SH-SY5Y (cell line): Measurements from ENCODE around the gene LIMA1.

ENCODE experiments used
- GATA2 ChIP-seq: IDR thresholded peaks from 2 replicates; pipeline ENCODE4 v1.6.1; 2011; ENCODE audit warnings: mild to moderate bottlenecking, low read depth, low read length
- GATA3 ChIP-seq: IDR thresholded peaks from 2 replicates; pipeline ENCODE4 v1.6.1; 2011; ENCODE audit warnings: low read depth, mild to moderate bottlenecking, low read length, moderate library complexity

Gene LIMA1

DNA sequence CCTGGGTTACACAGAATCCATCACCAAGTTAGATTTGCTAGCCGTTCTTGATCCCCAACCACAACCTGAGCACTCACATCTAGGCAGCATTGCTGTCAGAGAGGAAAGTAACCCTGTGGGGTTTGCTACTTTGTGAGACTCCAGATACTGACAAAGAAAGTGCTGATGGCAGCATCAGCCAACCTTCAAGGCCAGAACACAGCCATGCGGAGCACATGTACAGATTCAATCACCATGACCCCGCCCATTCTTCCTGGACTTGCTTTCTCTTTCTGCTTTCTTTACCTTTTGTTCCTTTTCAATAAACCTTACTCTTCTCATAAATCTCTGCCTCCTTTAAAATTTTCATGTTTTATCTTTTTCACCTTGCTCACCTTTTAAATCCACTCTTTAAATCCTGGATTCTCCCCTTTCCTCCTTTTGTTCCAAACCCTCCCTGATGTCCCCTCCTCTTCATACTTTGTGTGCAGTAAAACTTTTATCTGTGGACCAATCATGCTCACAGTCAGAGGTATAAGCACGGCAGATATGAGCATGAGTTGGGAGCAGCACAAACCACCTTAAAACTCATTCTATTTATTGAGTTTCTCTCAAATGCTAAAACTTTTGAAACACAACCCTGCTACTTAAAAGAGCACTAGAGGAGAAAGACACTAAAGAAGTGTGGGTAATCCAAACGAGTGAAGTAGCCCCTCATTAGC, 94.3 kb downstream of the LIMA1 start:
- TF ChIP-seq GATA2 (no peak), GATA3 (no peak)

- TF ChIP-seq GATA3 (no peak), GATA2 (no peak)
Measured at GRCh38 chr12:50188241-50188781, 95.0 kb downstream of the LIMA1 start.

DNA sequence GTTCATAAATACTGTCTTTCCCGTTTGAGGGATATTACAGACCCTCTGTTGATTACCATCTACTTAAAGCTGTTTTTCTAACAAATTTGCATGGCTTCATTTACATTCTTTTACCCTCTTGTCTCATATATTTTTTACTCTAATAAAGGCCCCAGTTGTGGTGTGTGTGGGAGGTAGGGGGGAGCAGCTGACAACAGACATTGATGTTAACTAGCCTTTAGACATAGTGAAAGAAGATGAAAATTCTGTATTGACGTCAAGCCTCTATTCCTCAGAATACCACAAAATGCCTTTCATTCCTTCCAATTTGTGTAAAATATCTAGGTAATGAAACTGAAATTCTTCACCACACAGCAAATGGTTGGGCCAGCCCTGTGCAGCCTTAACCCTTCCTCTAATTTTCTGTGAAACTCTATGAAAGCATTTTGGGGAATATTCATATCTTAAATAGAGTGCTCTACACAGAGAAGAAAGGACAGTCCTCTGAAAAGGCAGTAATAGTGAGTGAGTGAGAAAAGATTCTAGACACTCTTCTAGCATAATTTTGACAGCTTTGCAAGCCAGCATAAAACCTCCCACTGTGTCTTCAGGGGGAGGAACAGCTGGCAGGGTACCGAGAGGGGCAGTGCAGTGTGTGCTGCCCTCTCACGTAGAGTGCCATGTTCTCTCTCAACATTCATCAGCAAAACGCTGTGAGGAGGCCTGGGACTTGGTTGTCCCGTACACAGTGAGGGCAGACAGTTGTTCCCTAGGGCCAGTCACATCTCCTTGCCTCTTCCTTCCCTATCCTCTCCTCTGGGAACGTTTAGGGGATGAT, 96.0 kb downstream of the LIMA1 start:
- no peak for TF ChIP-seq GATA3
- no peak for TF ChIP-seq GATA2

DNA sequence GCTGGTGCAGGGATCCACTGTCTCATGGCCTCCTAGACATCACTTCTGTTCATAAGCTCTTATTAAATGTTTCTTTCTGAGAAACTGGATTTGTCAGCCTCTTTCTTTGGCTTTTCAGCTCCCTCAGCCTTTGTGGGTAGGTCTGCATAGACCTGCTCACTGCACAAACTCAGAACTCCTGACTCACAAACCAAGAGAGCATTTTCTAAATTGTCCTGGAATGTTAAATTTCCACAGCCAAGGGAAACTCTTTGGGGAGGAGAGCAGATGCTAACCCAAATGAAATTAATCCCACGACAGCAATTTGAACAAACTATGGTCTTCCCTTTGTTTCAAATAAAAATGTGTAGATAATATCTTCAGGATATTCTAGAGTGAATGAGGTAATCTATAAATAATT, 96.6 kb downstream of the LIMA1 start:
- TF ChIP-seq GATA2 (no peak), GATA3 (no peak)

DNA sequence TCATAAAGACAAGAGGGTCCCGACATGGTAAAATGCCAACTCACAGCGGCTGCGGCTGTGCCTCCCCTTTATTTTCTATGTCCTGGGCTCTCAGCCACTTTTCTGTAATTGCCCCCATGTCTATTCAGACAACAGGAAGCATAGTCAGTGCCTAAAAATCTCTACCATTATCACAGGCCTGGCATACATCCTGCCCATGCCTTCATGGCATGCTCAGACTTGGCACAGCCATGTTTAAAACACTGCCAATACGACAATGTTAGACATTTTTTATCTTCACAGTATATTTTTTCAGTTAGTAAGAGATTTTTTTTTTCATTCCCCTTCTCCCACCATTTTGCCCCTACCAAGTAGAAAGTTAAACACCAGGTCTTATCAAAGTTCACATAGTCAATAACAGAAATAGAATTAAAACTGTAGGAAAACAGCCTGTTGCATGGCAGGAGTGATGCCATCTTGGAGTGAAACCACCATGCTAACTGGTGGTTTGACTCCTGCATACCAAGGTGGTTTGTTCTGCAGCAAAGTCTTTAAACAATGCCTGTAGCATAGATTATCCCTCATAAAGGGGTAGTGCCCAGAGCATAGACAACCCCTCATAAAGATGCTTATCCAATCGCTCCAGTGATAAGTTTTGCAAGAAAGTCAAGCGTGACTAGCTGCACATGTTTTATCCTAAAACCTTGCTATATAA, 97.2 kb downstream of the LIMA1 start:
- TF ChIP-seq GATA2 (no peak), GATA3 (no peak)

DNA sequence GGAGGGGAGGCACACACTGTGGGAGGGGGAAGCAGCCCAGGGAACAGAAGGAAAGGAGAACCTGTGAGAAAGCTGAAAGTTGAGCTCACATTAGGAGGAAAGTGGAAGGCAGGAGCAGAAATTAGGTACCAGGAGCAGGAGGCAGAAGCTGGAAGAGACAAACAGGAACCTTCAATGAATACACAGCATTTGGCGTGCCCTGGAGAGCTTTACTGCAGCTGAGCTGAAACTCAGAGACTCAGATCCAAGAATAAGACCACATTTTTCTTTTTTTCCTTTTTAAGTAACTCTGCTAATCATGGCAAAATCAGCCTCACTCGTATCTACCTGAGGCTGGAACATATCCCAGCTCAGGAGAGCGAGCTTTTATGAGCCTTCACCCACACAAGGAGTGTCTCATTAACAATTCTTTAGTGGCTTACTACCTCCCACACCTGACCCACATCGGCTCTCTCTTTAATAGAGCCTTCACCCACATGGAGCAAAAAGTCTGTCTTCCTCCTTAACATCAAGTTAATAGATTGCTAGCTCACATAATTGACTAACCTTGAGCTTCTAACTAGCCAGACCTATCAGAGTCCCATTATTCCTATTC, 97.9 kb downstream of the LIMA1 start:
- TF ChIP-seq GATA2 = no peak
- TF ChIP-seq GATA3 = no peak

DNA sequence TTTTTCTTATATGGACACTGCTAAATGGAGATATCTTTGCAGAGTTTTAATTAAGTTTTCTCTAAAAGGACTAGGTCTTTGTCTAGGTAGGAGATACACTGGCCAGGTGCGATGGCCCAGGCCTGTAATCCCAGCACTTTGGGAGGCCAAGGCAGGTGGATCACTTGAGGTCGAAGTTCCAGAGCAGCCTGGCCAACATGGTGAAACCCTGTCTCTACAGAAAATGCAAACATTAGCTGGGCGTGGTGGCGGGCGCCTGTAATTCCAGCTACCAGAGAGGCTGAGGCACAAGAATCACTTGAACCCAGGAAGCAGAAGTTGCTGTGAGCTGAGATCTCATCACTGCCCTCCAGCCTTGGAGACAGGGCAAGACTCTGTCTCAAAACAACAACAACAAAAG, 99.1 kb downstream of the LIMA1 start:
- no peak for TF ChIP-seq GATA3
- no peak for TF ChIP-seq GATA2

DNA sequence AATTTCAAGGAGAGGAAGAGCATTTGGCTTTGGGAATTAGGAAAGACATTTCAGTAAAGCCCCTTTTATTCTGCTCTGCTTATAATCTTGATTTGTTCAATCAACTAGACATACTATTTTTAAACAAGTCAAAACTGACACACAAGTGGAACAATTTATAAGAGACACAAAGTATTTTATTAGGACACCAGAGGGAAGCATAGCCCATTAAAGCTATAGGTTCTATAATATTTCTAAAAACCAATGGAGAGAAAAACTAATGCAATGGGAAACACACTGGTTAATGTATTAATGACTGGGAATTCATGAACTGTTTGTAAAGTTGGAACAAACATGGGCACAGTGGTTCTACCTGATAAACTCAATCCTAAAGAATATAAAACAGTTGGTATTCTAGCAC, 100.9 kb downstream of the LIMA1 start:
- TF ChIP-seq GATA3 (no peak), GATA2 (no peak)

DNA sequence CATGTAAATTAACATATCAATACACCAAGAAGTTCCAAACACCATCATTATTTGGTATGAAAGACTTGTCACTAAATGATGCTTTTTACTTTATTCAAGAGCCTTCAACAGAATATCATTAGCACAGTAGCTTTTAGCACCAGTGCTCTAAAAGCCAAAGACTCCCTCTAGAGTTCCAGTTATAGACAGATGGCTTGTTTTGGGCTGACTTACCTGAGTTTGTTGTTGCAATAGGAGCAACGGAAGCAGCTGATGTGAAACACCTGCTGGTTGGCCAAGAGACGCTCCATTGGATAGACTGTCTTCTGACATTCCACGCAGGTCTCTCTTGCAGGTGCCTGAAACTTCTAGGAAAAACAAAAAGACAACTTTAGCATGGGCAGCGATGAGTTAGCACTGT, 101.6 kb downstream of the LIMA1 start:
- TF ChIP-seq GATA2 (no peak), GATA3 (no peak)

DNA sequence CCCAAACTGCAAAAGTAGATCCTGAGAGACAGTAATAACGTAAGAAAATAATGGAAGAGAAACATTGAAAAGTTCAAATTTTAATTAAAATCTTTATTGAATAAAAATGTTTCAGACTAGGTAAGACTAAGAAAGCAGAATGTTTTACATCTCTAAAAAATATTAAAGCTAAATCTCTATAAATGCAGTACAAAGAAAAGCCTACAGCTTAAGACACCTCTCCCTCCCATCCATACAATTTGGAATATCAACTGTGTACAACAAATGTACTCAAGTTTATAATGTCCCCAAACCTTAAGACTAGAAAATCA, 107.6 kb downstream of the LIMA1 start:
- TF ChIP-seq GATA2 (no peak), GATA3 (peak; percentile 1; the same call in 1 of the 2 replicates)

DNA sequence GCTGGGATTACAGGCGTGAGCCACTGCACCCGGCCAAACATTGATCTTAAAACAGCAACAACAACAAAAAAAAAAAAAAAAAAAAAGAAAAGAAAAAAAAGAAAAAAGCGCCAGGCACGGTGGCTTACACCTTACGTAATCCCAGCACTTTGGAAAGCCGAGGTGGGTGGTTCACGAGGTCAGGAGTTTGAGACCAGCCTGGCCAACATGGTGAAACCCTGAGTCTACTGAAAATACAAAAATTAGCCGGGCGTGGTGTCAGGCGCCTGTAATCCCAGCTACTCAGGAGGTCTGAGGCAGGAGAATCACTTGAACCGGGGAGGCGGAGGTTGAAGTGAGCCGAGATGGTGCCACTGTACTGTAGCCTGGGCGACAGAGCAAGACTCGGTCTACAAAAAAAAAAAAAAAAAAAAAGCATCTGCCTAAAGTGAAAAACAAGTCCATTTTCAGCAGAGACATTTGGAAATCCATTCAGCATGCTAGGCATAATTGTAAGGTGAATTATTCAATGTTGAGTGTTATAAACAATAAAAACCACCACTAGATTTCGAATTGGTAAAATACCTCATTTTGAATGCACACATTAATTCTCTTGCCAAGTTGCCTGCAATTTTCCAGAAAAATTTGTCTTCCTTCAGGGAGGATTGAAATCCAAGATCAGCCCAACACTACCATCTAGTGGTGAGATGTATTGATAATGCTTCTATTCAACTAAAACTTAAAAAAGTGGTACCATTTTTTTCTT, 108.2 kb downstream of the LIMA1 start:
- TF ChIP-seq GATA3 (peak; percentile 26; the same call in 1 of the 2 replicates), GATA2 (peak; percentile 26; the same call in 1 of the 2 replicates)

DNA sequence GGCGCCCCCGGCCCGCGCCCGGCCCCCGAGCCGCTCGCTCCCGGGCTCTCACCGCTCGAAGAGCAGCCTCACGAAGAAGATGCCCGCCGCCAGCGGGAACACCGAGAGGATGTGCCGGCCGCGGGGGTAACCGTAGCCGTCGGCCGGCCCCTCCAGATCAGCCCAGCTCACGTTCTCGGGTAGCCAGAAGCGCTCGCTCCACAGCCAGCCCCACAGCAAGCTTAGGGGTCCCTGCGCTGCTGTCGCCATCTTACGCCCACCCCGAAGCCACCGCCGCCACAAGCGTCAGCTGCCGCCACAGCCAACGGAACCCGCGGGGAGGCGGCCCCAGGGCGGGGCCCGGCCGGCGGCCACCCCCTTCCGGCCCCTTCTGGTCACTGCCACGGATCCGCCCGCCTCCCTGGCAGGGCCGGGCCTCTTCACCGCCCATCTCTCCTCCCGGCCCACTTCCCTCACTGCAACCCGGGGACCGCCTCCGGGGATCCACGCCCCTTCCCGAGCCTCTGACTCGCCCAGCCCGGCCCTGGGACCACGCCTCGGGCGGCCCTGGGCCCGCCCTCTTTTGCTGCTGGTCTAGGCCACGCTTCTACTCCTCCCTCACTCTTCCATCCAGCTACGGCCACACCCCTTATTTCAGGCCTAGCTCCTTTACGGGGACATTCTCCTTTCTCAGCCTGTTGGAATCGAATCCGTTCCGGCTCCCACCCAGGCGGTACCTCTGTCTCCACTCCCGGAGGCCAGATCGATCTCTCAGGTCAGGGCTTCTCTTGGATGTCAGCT, 116.1 kb downstream of the LIMA1 start, which contains the start of gene CERS5:
CERS5 (minus strand) TSS at position 321 of the 780 bp plus-strand sequence; CDS start at position 249, 72 bp downstream.
- TF ChIP-seq GATA3 (no peak), GATA2 (no peak; the same call in 1 of the 2 replicates)

DNA sequence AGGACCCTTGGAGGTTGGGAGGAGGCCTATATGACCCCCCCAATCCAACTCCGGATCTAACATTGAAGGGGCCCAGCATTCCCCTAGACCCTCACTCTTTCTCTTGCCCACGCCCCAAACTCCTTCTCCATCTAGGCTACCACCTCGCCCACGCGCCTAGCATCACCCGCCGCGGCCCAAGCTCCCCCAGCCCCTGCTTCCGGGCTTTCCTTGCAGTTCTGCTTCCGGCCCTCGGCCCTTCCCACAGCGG, 116.6 kb downstream of the LIMA1 start:
- TF ChIP-seq GATA2 (no peak), GATA3 (no peak)
